SJCRH30 (cell line): ENCODE results near the gene HPS4. TPM values are rescaled to one million over a fixed set of nuclear protein-coding genes. Genes with fewer than 3 reads are reported as not detected.
A peak's percentile ranks its signal among the peaks of the same experiment; 100 is the strongest.

Experiments used
- DNase-seq, 2 experiments: peaks; one replicate each; pipeline ENCODE4 v3.0.0-alpha.2; 2015 to 2020
- H3K27ac ChIP-seq: fragments of 250-450 bp; sonication (Bioruptor Pico); 2 replicates; pipeline ENCODE4 v1.5.1; 2020; ENCODE audit warnings: mild to moderate bottlenecking, moderate library complexity
- H3K27me3 ChIP-seq: fragments of 250-450 bp; sonication (Bioruptor Pico); 2 replicates; pipeline ENCODE4 v1.5.1; 2020; ENCODE audit warnings: mild to moderate bottlenecking, moderate library complexity
- H3K36me3 ChIP-seq: fragments of 250-450 bp; sonication (Bioruptor Pico); 2 replicates; pipeline ENCODE4 v1.5.1; 2020; ENCODE audit warnings: mild to moderate bottlenecking, moderate library complexity
- H3K4me1 ChIP-seq: fragments of 250-450 bp; sonication (Bioruptor Pico); 2 replicates; pipeline ENCODE4 v1.5.1; 2020; ENCODE audit warnings: mild to moderate bottlenecking, moderate library complexity
- H3K4me3 ChIP-seq: fragments of 250-450 bp; sonication (Bioruptor Pico); 2 replicates; pipeline ENCODE4 v1.5.1; 2020; ENCODE audit warnings: mild to moderate bottlenecking, moderate library complexity
- H3K9me3 ChIP-seq: fragments of 250-450 bp; sonication (Bioruptor Pico); replicated peaks from 2 replicates; pipeline ENCODE4 v1.5.1; 2020; ENCODE audit warnings: mild to moderate bottlenecking, moderate library complexity
- total RNA-seq: library from RNA; depleted of rRNA; stranded (reverse); fragments of >200 nt; shearing (Covaris generic); gene quantifications from 2 replicates; pipeline ENCODE4 v1.2.3, GENCODE V29; 2014

HPS4 gene
- total RNA-seq, 1 experiment from 2014 or later = 28.1 TPM

GRCh38 chr22:26484360-26484706, 750 bp upstream of the HPS4 start:
- no peaks in the 10 kb centered on the region for H3K27me3 ChIP-seq
- H3K4me3 ChIP-seq = peak overlapping the region; percentile 92
- H3K4me1 ChIP-seq = peaks cover 8% of the 10 kb centered on the region
- peak overlapping the region; percentile 89; the same call in 1 of the 2 replicates for H3K27ac ChIP-seq
- no peaks in the 10 kb centered on the region for H3K9me3 ChIP-seq
- DNase-seq = no peak
- H3K36me3 ChIP-seq = peaks cover 7% of the 10 kb centered on the region; the same call in 1 of the 2 replicates

DNA sequence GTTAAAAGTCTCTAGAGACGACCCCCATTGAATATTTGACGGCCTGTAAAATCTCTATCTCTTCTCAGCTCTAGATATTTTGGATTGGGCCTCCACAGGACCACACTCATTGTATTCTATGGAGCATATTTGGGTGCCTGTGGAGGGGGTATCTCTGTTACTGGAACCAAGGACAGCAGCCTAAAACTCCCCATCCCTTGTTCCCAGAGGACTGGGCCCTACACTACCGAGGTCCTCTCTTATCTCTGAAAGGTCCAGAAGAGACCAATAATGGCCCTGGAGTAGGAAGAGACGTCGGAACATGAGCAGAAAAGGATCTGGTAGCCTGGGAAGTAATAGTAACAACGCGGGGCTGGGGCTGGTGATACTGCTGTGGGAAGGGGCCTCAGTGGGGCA, 542 bp downstream of the HPS4 start:
- H3K4me1 ChIP-seq = peaks cover 8% of the 10 kb centered on the region

DNA sequence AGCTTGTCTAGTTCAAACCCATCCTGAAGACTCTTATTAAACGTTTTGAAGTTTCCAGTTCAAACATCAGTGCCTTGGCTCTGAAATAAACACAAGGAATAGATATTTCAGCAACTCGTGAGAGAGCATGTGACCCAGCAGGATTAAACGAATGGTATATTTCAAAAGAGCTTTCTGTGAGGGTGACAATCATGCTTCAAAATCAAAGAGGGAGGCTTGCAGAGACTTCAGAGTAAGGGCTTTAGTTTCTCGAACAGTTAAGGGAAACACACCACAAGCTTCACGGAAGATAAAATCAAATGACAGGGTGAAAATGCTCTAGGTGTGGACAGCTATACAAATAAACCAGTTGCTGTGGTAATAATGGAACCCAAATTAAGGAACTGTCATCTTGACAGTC, 1.4 kb downstream of the HPS4 start:
- Histone ChIP-seq H3K4me3 (no peak overlapping the region), H3K4me1 (peaks cover 16% of the 10 kb centered on the region), H3K27ac (no peak overlapping the region), H3K9me3 (no peaks in the 10 kb centered on the region), H3K27me3 (no peaks in the 10 kb centered on the region), H3K36me3 (no peaks in the 10 kb centered on the region)
- no peak for DNase-seq

More for the DNA sequence above, 542 bp downstream of the HPS4 start:
- no peaks in the 10 kb centered on the region for H3K27me3 ChIP-seq
- DNase-seq = no peak
- peak overlapping the region; percentile 92 for H3K4me3 ChIP-seq
- peak overlapping the region; percentile 89 for H3K27ac ChIP-seq
- H3K9me3 ChIP-seq = no peaks in the 10 kb centered on the region
- no peaks in the 10 kb centered on the region for H3K36me3 ChIP-seq

- Histone ChIP-seq H3K4me3 (no peak overlapping the region), H3K27me3 (no peaks in the 10 kb centered on the region), H3K4me1 (peaks cover 20% of the 10 kb centered on the region), H3K9me3 (no peaks in the 10 kb centered on the region), H3K27ac (no peak overlapping the region), H3K36me3 (no peaks in the 10 kb centered on the region)
- no peak for DNase-seq
Measured at GRCh38 chr22:26481694-26482093, 1.9 kb downstream of the HPS4 start.

DNA sequence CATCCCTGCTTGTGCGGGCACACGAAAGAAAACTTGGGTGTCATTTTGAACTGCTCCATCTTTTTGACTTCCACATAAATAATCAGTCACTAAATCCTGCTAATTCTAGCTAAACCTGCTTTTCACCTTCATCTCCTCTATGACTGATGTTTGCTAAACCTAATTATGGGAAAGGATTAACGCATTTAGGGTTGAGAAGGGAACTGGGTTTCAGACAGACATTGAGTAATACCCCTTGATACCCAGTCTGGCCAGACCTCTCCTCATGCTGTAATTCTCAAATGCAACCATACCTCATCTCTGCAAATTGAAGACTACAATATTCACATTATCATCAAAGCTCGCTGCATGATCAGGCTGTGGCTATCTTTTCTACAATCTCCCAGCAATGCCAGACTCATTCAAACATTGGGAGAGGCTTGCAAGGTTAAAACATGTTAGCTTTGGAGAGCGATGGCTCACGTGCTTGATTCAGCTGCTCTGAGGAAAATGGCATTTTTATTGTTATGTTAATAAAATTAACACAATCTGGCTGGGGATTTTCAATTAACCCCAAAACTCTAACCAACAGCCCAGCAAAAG, 2.4 kb downstream of the HPS4 start:
- no peaks in the 10 kb centered on the region for H3K9me3 ChIP-seq
- no peak overlapping the region for H3K27ac ChIP-seq
- DNase-seq = no peak
- no peak overlapping the region for H3K4me3 ChIP-seq
- H3K4me1 ChIP-seq = peaks cover 23% of the 10 kb centered on the region
- no peaks in the 10 kb centered on the region for H3K36me3 ChIP-seq
- no peaks in the 10 kb centered on the region for H3K27me3 ChIP-seq

- H3K27me3 ChIP-seq = no peaks in the 10 kb centered on the region
- H3K4me1 ChIP-seq = peaks cover 23% of the 10 kb centered on the region
- no peak overlapping the region for H3K27ac ChIP-seq
- DNase-seq = no peak
- no peak overlapping the region for H3K4me3 ChIP-seq
- peaks cover 2% of the 10 kb centered on the region; the same call in 1 of the 2 replicates for H3K36me3 ChIP-seq
- H3K9me3 ChIP-seq = no peaks in the 10 kb centered on the region
Measured at GRCh38 chr22:26480611-26480932, 3.0 kb downstream of the HPS4 start.

DNA sequence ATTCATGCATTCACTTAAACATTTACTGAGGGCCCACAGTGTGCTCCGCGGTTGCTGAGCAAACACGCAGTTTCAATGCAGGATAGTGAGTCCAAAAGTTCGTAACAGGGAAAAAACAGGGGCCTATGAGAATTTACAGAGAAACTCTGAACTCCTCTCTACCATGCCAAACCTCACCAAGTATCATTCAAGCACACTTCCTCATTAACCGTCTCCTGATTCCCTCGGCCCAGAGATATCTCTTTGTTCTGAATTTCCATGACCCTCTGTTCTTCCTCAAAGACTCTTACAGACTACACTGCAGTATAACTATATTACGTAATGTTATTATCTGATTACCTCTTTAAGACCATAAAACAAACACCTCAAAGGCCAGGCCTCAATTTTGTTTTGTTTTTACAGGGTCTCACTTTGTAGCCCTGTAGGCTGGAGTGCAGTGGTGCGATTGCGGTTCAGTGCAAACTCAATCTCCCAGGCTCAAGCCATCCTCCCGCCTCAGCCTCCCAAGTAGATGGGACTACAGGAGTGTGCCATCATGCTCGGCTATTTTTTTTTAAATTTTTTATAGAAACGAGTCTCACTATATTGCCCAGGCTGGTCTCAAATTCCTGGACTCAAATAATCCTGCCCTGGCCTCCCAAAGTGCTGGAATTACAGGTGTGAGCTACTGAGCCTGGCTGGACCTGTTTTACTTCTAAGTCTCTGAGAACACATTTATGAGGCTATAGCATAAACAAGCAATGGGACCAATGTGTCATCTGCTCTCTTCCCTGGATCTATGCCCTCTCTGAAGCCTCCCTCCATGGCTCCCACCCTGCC, 3.6 kb downstream of the HPS4 start:
- no peak for DNase-seq
- Histone ChIP-seq H3K36me3 (peaks cover 4% of the 10 kb centered on the region; the same call in 1 of the 2 replicates), H3K4me3 (no peak overlapping the region), H3K9me3 (no peaks in the 10 kb centered on the region), H3K4me1 (peaks cover 24% of the 10 kb centered on the region), H3K27ac (no peak overlapping the region), H3K27me3 (no peaks in the 10 kb centered on the region)

DNA sequence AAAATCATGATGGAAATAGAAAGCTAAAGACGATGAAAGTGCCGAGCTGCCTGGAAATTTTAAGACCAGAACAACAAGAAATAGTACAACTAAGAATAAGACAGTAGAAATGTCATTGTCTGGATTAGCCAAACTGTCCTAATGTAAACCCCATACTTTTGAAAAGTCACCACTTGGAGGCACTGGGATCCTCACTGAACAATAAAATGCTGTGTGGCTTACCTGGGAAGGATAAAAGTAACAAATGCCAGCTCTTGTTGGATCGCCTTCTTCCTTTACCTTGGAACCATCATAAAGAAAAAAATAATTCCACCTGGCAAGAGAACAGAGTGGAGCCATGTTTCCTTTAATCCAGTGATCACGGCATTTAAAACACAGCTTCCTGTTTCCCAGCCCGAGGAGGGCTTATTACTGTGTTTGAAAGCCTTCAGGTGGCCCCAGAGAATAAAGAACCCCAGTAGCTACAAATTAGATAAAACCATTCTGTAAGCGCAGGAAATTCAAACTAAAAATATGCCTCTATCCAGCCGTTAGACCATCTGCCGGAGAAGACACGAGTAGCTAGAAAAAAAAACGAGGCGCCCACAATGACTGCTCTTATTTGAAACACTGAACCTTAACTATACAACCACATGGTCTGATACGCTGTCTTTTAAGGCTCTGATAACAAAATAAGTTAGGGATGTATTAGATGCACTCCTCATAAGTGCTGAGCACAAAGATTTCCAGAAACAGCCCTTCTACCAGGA, 4.4 kb downstream of the HPS4 start:
- no peak for DNase-seq
- peaks cover 32% of the 10 kb centered on the region for H3K4me1 ChIP-seq
- no peak overlapping the region for H3K27ac ChIP-seq
- H3K36me3 ChIP-seq = peaks cover 7% of the 10 kb centered on the region
- H3K4me3 ChIP-seq = no peak overlapping the region
- H3K9me3 ChIP-seq = no peaks in the 10 kb centered on the region
- no peaks in the 10 kb centered on the region for H3K27me3 ChIP-seq

DNA sequence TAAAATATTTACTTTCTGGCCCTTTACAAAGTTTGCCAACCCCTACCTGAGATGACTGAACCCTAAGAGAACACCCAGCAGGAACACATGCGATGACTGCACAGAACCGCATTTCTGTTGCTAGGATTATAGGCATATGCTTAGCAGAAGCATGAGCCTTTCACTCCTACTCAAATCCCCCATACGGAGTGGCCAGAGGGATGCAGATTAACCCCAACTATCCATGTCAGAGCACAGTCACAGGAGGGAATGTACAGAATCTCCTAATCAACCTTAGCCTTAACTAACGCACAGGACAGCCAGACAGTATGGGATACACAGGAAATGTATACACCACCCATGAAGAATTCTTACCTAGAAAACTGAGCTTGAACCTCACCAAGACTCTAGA, 6.2 kb downstream of the HPS4 start:
- DNase-seq = peak; percentile 12 to 15
- Histone ChIP-seq H3K36me3 (peaks cover 7% of the 10 kb centered on the region), H3K4me3 (peak overlapping the region; percentile 1; the same call in 1 of the 2 replicates), H3K4me1 (peaks cover 35% of the 10 kb centered on the region), H3K9me3 (no peaks in the 10 kb centered on the region), H3K27ac (peak overlapping the region; percentile 79), H3K27me3 (no peaks in the 10 kb centered on the region)

DNA sequence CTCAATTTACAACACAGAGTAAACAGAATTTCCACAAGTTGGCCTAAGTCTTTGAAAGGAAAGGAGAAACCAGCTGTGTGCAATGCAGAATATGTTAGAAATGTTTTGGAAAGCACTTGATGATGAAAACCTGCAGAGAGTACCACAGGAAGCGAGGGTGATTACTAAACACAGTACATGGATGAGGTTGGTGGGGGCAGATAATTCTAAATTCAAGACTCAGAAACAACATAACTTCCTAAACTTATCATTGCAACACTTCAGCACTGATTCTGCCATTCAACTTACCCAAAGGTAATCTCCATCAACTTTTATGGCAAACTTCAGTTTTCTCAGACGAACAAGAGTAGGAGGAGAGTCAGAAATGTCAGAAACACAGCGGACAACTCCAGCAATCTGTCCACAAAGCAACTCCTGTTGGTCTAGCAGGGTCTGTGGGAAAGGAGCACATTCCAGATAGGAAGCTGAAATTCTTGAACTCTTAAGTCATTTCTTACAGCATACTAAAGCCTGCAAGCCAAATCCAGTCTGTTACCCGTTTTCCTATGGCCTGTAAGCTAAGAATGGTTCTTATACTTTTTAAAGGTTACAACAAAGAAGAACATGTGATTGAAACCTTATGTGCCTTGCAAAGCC, 6.8 kb downstream of the HPS4 start:
- H3K36me3 ChIP-seq = peaks cover 7% of the 10 kb centered on the region
- no peaks in the 10 kb centered on the region for H3K9me3 ChIP-seq
- peaks cover 39% of the 10 kb centered on the region for H3K4me1 ChIP-seq
- H3K4me3 ChIP-seq = peak overlapping the region; percentile 3; the same call in 1 of the 2 replicates
- peak; percentile 38 to 40 for DNase-seq
- peak overlapping the region; percentile 79 for H3K27ac ChIP-seq
- no peaks in the 10 kb centered on the region for H3K27me3 ChIP-seq

DNA sequence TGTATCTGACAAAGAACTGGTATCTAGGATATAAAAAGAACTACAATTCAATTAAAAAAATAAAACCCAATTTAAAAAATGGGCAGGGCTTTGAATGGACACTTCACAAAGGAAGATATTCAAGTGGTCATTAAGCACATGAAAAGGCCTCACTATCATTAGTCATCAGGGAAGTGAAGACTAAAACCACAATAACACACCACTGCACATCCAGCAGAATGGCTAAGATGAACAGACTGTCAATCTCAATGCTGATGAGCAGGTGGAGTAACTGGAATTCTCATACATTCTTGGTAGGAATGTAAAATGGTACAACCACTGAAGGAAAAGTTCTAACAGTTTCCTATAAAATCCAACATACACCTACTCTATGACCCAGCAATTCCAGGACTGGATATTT, 8.9 kb downstream of the HPS4 start:
- H3K36me3 ChIP-seq = peaks cover 7% of the 10 kb centered on the region

DNA sequence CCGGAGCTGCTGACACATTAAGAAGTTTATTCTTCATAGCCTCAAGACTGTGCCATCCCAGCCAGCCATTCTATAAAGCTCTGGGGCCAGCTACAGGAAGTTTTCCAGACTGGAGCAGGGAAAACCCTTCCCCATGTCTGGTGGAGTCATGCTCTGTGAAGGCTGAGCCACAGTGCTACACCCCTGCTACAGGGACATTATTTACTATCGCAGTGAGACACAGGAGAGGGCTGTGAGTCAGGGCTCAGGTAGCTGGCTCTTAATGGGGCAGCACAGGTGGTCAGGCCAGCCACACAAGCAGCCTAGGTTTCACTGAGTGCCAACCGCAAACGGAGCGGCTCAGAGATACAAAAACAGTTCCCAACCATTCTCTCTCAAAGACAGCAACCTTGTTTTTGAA, 12.1 kb downstream of the HPS4 start:
- H3K36me3 ChIP-seq = peaks cover 16% of the 10 kb centered on the region
- peaks cover 36% of the 10 kb centered on the region for H3K4me1 ChIP-seq
- peak overlapping the region; percentile 61 for H3K27ac ChIP-seq
- H3K9me3 ChIP-seq = no peaks in the 10 kb centered on the region
- peak; percentile 52 to 61 for DNase-seq
- no peaks in the 10 kb centered on the region for H3K27me3 ChIP-seq
- H3K4me3 ChIP-seq = no peak overlapping the region

More for the DNA sequence above, 8.9 kb downstream of the HPS4 start:
- Histone ChIP-seq H3K4me3 (no peak overlapping the region), H3K27me3 (no peaks in the 10 kb centered on the region), H3K4me1 (peaks cover 50% of the 10 kb centered on the region), H3K27ac (peak overlapping the region; percentile 49), H3K9me3 (no peaks in the 10 kb centered on the region)
- DNase-seq = peak in 1 of 2 experiments; percentile 13

GRCh38 chr22:26470807-26471206, 12.8 kb downstream of the HPS4 start:
- no peak for DNase-seq
- H3K4me1 ChIP-seq = peaks cover 35% of the 10 kb centered on the region
- no peaks in the 10 kb centered on the region for H3K27me3 ChIP-seq
- peak overlapping the region; percentile 57 for H3K27ac ChIP-seq
- H3K36me3 ChIP-seq = peaks cover 16% of the 10 kb centered on the region
- H3K9me3 ChIP-seq = no peaks in the 10 kb centered on the region
- no peak overlapping the region for H3K4me3 ChIP-seq

- peaks cover 17% of the 10 kb centered on the region for H3K36me3 ChIP-seq
- DNase-seq = no peak
- H3K27me3 ChIP-seq = no peaks in the 10 kb centered on the region
- no peaks in the 10 kb centered on the region for H3K9me3 ChIP-seq
- H3K27ac ChIP-seq = no peak overlapping the region
- peaks cover 9% of the 10 kb centered on the region for H3K4me1 ChIP-seq
- H3K4me3 ChIP-seq = no peak overlapping the region
Measured at GRCh38 chr22:26466196-26466595, 17.4 kb downstream of the HPS4 start.

GRCh38 chr22:26464312-26464711, 19.3 kb downstream of the HPS4 start:
- DNase-seq = no peak
- no peaks in the 10 kb centered on the region for H3K27me3 ChIP-seq
- H3K36me3 ChIP-seq = peaks cover 20% of the 10 kb centered on the region
- H3K27ac ChIP-seq = no peak overlapping the region
- no peaks in the 10 kb centered on the region for H3K9me3 ChIP-seq
- H3K4me1 ChIP-seq = no peaks in the 10 kb centered on the region
- no peak overlapping the region for H3K4me3 ChIP-seq
